ENCODE data around the gene TCAF1. TPM values are rescaled to one million over a fixed set of nuclear protein-coding genes. Genes with fewer than 3 reads are reported as not detected.

Gene TCAF1
- total RNA-seq (18.2 TPM), polyA plus RNA-seq (13.6 TPM)
- long read RNA-seq, donor 1, result 0 reads
- long read RNA-seq, donor 2, result 0 reads
- long read RNA-seq, donor 3, full-length matches to known transcripts, result 1 of 1 reads
- long read RNA-seq, donor 3, partial matches to known transcripts, result 0 of 1 reads
- long read RNA-seq, donor 3, other reads (novel, unspliced or antisense), result 0 of 1 reads
- long read RNA-seq, donor 4, partial matches to known transcripts, result 0 of 1 reads
- long read RNA-seq, donor 4, other reads (novel, unspliced or antisense), result 0 of 1 reads
- long read RNA-seq, donor 5, full-length matches to known transcripts, result 2 of 2 reads
- long read RNA-seq, donor 5, partial matches to known transcripts, result 0 of 2 reads
- long read RNA-seq, donor 5, other reads (novel, unspliced or antisense), result 0 of 2 reads
- long read RNA-seq, donor 6, partial matches to known transcripts, result 6 of 6 reads
- long read RNA-seq, donor 6, other reads (novel, unspliced or antisense), result 0 of 6 reads
- long read RNA-seq, donor 7, partial matches to known transcripts, result 7 of 7 reads
- long read RNA-seq, donor 7, other reads (novel, unspliced or antisense), result 0 of 7 reads
- long read RNA-seq, donor 8, result 0 reads
- long read RNA-seq, donor 9, result 0 reads
- long read RNA-seq, donor 10, partial matches to known transcripts, result 0 of 1 reads
- long read RNA-seq, donor 10, other reads (novel, unspliced or antisense), result 0 of 1 reads

- peaks cover 0 to 17% of the 10 kb centered on the region in 2 donors for H3K4me1 ChIP-seq (ENCODE audit: control insufficient read depth in 2 of 2, insufficient read depth in 2 of 2, low read length in 2 of 2)
- no peaks in the 10 kb centered on the region for H3K27me3 ChIP-seq (ENCODE audit: control insufficient read depth in 2 of 2, insufficient read depth in 1 of 2, low read length in 1 of 2)
- H3K9me3 ChIP-seq (ENCODE audit: control insufficient read depth in 2 of 2, insufficient read depth in 1 of 2, low read length in 1 of 2), result no peaks in the 10 kb centered on the region
- peak; percentile 52 to 93 (median 83) for DNase-seq (ENCODE audit: low read depth in 6 of 9, low spot score in 9 of 9)
- peak within 1 kb of the TSS; percentile 69 to 81 for H3K27ac ChIP-seq (ENCODE audit: low read depth in 1 of 2, low read length in 1 of 2)
- no peaks in the 10 kb centered on the region for H3K36me3 ChIP-seq (ENCODE audit: control insufficient read depth in 2 of 2, insufficient read depth in 2 of 2, low read length in 1 of 2)
- WGBS, result under 1% methylated on average over 50 of the region's 50 CpGs
- peak within 1 kb of the TSS; percentile 72 to 93 for H3K4me3 ChIP-seq (ENCODE audit: low read length in 2 of 2)
These were observed at the start of gene TCAF1 for GRCh38 chr7:143901668-143902331. TCAF1 (minus strand) TSS chr7:143902176; CDS start chr7:143876608, 25,568 bp downstream.

GRCh38 chr7:143948733-143949132 lies 46.8 kb upstream of the TCAF1 start:
- Histone ChIP-seq H3K27ac (ENCODE audit: low read depth in 1 of 2, low read length in 1 of 2) (no peak overlapping the region), H3K27me3 (ENCODE audit: control insufficient read depth in 2 of 2, insufficient read depth in 1 of 2, low read length in 1 of 2) (no peaks in the 10 kb centered on the region), H3K9me3 (ENCODE audit: control insufficient read depth in 2 of 2, insufficient read depth in 1 of 2, low read length in 1 of 2) (peaks cover 0 to 2% of the 10 kb centered on the region in 2 donors), H3K36me3 (ENCODE audit: control insufficient read depth in 2 of 2, insufficient read depth in 2 of 2, low read length in 1 of 2) (no peaks in the 10 kb centered on the region), H3K4me1 (ENCODE audit: control insufficient read depth in 2 of 2, insufficient read depth in 2 of 2, low read length in 2 of 2) (no peaks in the 10 kb centered on the region), H3K4me3 (ENCODE audit: low read length in 2 of 2) (no peak overlapping the region)
- WGBS, result 34% methylated on average over 2 of the region's 2 CpGs
- DNase-seq (ENCODE audit: low read depth in 6 of 9, low spot score in 9 of 9), result no peak

GRCh38 chr7:143947111-143947510 lies 45.1 kb upstream of the TCAF1 start:
- Histone ChIP-seq H3K27ac (ENCODE audit: low read depth in 1 of 2, low read length in 1 of 2) (no peak overlapping the region), H3K36me3 (ENCODE audit: control insufficient read depth in 2 of 2, insufficient read depth in 2 of 2, low read length in 1 of 2) (no peaks in the 10 kb centered on the region), H3K4me1 (ENCODE audit: control insufficient read depth in 2 of 2, insufficient read depth in 2 of 2, low read length in 2 of 2) (no peaks in the 10 kb centered on the region), H3K9me3 (ENCODE audit: control insufficient read depth in 2 of 2, insufficient read depth in 1 of 2, low read length in 1 of 2) (peaks cover 0 to 2% of the 10 kb centered on the region in 2 donors), H3K4me3 (ENCODE audit: low read length in 2 of 2) (no peak overlapping the region), H3K27me3 (ENCODE audit: control insufficient read depth in 2 of 2, insufficient read depth in 1 of 2, low read length in 1 of 2) (no peaks in the 10 kb centered on the region)
- 95% methylated on average over 2 of the region's 2 CpGs for WGBS
- no peak for DNase-seq (ENCODE audit: low read depth in 6 of 9, low spot score in 9 of 9)

DNA sequence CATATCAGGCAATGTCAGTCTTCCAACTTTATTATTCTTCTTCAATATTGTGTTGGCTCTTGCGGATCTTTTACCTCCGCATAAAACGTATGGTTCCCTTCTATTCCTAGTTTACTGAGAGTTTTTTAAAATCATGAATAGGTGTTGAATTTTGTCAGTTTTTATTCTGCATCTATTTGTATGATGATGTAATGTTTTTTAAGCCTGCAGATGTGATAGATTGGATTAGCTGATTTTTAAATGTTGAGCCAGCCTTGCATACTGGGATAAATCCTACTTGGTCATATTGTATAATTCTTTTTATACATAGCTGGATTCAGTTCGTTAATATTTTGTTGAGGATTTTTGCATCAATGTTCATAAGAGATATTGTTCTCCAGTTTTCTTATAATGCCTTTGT lies 43.4 kb upstream of the TCAF1 start:
- Histone ChIP-seq H3K4me1 (ENCODE audit: control insufficient read depth in 2 of 2, insufficient read depth in 2 of 2, low read length in 2 of 2) (no peaks in the 10 kb centered on the region), H3K36me3 (ENCODE audit: control insufficient read depth in 2 of 2, insufficient read depth in 2 of 2, low read length in 1 of 2) (no peaks in the 10 kb centered on the region), H3K27ac (ENCODE audit: low read depth in 1 of 2, low read length in 1 of 2) (no peak overlapping the region), H3K27me3 (ENCODE audit: control insufficient read depth in 2 of 2, insufficient read depth in 1 of 2, low read length in 1 of 2) (no peaks in the 10 kb centered on the region), H3K9me3 (ENCODE audit: control insufficient read depth in 2 of 2, insufficient read depth in 1 of 2, low read length in 1 of 2) (no peaks in the 10 kb centered on the region), H3K4me3 (ENCODE audit: low read length in 2 of 2) (no peak overlapping the region)
- 85% methylated on average over 4 of the region's 4 CpGs for WGBS
- DNase-seq (ENCODE audit: low read depth in 6 of 9, low spot score in 9 of 9), result no peak

DNA sequence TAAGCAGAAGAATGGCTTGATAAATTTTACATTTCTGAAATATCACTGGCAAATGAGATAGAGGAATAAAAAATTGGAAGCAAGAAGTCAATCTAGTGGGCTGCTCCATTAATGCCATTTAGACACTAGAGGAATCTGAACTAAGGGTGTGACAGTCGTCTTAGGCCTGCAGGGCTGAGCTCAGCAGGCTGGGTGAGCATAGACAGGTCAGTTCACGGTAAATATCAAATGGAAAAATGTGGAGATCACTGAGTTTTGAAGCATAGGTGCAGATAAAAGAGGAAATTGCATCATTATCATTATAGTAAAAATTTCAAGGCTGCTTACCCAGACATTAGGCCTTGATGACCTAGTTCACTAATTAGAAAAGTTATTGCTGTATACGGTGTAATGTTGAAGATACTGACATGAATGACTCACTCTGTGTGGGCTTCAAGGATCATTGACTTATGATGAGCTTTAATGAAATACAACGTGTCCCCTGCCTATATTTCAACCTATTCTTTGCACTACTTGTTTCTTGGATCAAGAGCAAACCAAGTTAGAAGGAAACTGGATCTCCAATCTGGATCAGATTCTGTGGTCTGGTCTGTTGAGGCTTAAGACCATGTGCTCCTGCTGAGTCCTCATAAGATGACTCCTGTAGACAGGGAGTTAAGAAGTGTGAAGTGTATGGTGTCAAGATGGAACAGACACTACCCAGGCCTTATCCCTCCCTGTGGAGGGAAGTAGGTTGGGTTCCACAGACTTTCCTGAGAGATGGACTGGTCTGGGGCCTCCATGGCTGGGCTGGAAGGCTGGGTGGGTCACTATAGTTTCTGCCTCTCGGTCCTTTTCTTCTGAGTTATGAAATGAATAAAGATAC lies 36.6 kb upstream of the TCAF1 start:
- no peaks in the 10 kb centered on the region for H3K27me3 ChIP-seq (ENCODE audit: control insufficient read depth in 2 of 2, insufficient read depth in 1 of 2, low read length in 1 of 2)
- WGBS, result 73% methylated on average over 5 of the region's 5 CpGs

GRCh38 chr7:143936087-143937009 lies 34.4 kb upstream of the TCAF1 start:
- WGBS, result 71% methylated on average over 4 of the region's 4 CpGs
- no peak for DNase-seq (ENCODE audit: low read depth in 6 of 9, low spot score in 9 of 9)
- H3K27me3 ChIP-seq (ENCODE audit: control insufficient read depth in 2 of 2, insufficient read depth in 1 of 2, low read length in 1 of 2), result no peaks in the 10 kb centered on the region

More for the DNA sequence above, 36.6 kb upstream of the TCAF1 start:
- H3K9me3 ChIP-seq (ENCODE audit: control insufficient read depth in 2 of 2, insufficient read depth in 1 of 2, low read length in 1 of 2), result no peaks in the 10 kb centered on the region
- no peaks in the 10 kb centered on the region for H3K36me3 ChIP-seq (ENCODE audit: control insufficient read depth in 2 of 2, insufficient read depth in 2 of 2, low read length in 1 of 2)
- no peak overlapping the region for H3K27ac ChIP-seq (ENCODE audit: low read depth in 1 of 2, low read length in 1 of 2)
- no peak overlapping the region for H3K4me3 ChIP-seq (ENCODE audit: low read length in 2 of 2)
- no peak for DNase-seq (ENCODE audit: low read depth in 6 of 9, low spot score in 9 of 9)
- H3K4me1 ChIP-seq (ENCODE audit: control insufficient read depth in 2 of 2, insufficient read depth in 2 of 2, low read length in 2 of 2), result no peaks in the 10 kb centered on the region

GRCh38 chr7:143934526-143935325 lies 32.8 kb upstream of the TCAF1 start, which contains the start of gene OR2F2:
OR2F2 (plus strand) TSS chr7:143935233; CDS start chr7:143935233, 0 bp downstream.
- Histone ChIP-seq H3K4me1 (ENCODE audit: control insufficient read depth in 2 of 2, insufficient read depth in 2 of 2, low read length in 2 of 2) (no peaks in the 10 kb centered on the region), H3K27me3 (ENCODE audit: control insufficient read depth in 2 of 2, insufficient read depth in 1 of 2, low read length in 1 of 2) (no peaks in the 10 kb centered on the region), H3K27ac (ENCODE audit: low read depth in 1 of 2, low read length in 1 of 2) (no peak within 1 kb of the TSS), H3K4me3 (ENCODE audit: low read length in 2 of 2) (no peak within 1 kb of the TSS), H3K36me3 (ENCODE audit: control insufficient read depth in 2 of 2, insufficient read depth in 2 of 2, low read length in 1 of 2) (no peaks in the 10 kb centered on the region), H3K9me3 (ENCODE audit: control insufficient read depth in 2 of 2, insufficient read depth in 1 of 2, low read length in 1 of 2) (no peaks in the 10 kb centered on the region)
- 94% methylated on average over 3 of the region's 3 CpGs for WGBS
- DNase-seq (ENCODE audit: low read depth in 6 of 9, low spot score in 9 of 9), result no peak

More at GRCh38 chr7:143936087-143937009, 34.4 kb upstream of the TCAF1 start:
- Histone ChIP-seq H3K4me1 (ENCODE audit: control insufficient read depth in 2 of 2, insufficient read depth in 2 of 2, low read length in 2 of 2) (no peaks in the 10 kb centered on the region), H3K4me3 (ENCODE audit: low read length in 2 of 2) (no peak overlapping the region), H3K9me3 (ENCODE audit: control insufficient read depth in 2 of 2, insufficient read depth in 1 of 2, low read length in 1 of 2) (no peaks in the 10 kb centered on the region), H3K36me3 (ENCODE audit: control insufficient read depth in 2 of 2, insufficient read depth in 2 of 2, low read length in 1 of 2) (no peaks in the 10 kb centered on the region), H3K27ac (ENCODE audit: low read depth in 1 of 2, low read length in 1 of 2) (no peak overlapping the region)

Measured in thymus (tissue), 14 donors.